Fibroblast of villous mesenchyme (primary cell): ENCODE results near the gene C6orf118. TPM values are rescaled to one million over a fixed set of nuclear protein-coding genes. Genes with fewer than 3 reads are reported as not detected.
A peak's percentile ranks its signal among the peaks of the same experiment; 100 is the strongest.

ENCODE experiments used
- DNase-seq: peaks from one replicate; pipeline ENCODE4 v3.0.0-alpha.2; 2010; ENCODE audit warnings: low read depth
- H3K4me3 ChIP-seq: 2 replicates; pipeline ENCODE4 v1.5.1; 2011; ENCODE audit warnings: low read depth, mild to moderate bottlenecking, low read length
- CTCF ChIP-seq: IDR thresholded peaks from 2 replicates; pipeline ENCODE4 v1.5.1; 2012; ENCODE audit warnings: low read depth, mild to moderate bottlenecking, low read length; ENCODE audit not compliant: insufficient read depth
- total RNA-seq: library from RNA; depleted of rRNA; stranded (reverse); fragments of >200 nt; gene quantifications from 2 replicates; pipeline ENCODE4 v1.2.3, GENCODE V29; 2012

The C6orf118 gene
- total RNA-seq: not detected in 2 replicates

- peak; percentile 59 for DNase-seq
- TF ChIP-seq CTCF: no peak
- peak within 1 kb of the TSS; percentile 56 for H3K4me3 ChIP-seq
Observed at GRCh38 chr6:165308926-165309731, at the start of gene C6orf118. Gene C6orf118, minus strand, starts transcription at chr6:165309605. Its CDS starts 19 bp downstream, at chr6:165309586.

DNA sequence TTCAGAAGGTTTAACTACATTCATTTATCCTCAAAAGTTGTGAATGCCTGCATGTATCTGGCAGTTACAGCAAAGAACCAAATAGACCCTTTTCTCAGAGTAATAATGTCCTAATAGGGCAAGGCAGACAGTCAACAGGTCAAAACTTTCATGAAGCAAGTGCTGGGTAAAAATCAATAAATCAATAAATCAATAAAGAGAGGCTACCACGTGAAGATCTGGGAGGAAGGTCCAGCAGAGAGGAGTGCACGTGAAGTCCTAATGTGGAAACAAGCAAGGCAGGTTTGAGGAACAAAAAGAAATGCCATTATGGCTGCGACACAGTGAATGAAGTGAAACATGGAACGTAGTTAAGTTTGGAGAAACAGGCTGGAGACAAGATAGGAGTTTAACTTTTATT is 36.3 kb upstream of the C6orf118 start:
- no peak for DNase-seq
- no peak for TF ChIP-seq CTCF
- H3K4me3 ChIP-seq: no peak overlapping the region

- no peak for DNase-seq
- no peak overlapping the region for H3K4me3 ChIP-seq
- no peak for TF ChIP-seq CTCF
Observed at GRCh38 chr6:165340532-165340931, 31.1 kb upstream of the C6orf118 start.

DNA sequence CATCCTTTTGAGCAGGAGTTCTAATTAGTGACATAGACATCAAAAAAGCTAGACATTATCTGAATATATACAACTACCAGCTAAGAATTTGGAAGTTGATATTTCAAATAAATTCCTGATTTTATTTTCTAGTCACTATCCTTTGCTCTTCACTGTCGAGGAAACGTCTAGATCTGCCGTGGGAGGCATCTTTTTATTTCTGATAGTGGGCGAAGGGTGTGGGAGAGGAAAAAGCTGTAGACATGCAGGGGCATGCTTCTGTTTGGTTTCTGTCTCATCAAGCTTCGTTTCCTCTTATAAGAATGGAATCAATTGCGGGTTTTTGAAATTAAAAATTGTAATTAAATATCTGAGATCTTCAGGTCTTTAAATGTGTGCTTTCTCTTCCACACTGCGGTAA is 16.2 kb upstream of the C6orf118 start:
- no peak for TF ChIP-seq CTCF
- no peak overlapping the region for H3K4me3 ChIP-seq
- DNase-seq: no peak

DNA sequence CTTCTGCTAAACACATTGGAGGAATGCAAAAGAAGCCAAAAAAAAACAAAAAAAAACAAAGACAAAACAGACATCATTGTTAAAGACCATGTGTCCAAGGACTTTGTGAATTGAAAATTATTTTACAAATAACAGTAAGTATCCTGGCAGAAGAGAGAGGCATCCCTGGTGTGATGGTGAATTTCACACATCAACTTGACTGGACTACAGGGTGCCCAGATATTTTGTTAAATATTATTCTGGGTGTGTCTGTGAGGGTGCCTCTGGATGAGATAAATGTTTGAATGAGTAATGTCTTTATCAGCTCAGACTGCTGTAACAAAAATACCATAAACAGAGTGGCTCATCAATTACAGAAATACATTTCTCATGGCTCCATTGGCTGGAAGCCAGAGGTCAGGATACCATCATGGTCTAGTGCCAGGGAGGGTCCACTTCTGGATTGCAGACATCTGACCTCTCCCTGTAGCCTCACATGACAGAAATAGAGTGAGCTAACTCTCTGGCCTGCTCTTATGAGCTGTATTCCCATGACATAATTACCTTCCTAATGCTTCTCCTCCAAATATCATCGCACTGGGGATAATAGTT is 12.2 kb upstream of the C6orf118 start:
- TF ChIP-seq CTCF: no peak
- no peak for DNase-seq
- H3K4me3 ChIP-seq: no peak overlapping the region

DNA sequence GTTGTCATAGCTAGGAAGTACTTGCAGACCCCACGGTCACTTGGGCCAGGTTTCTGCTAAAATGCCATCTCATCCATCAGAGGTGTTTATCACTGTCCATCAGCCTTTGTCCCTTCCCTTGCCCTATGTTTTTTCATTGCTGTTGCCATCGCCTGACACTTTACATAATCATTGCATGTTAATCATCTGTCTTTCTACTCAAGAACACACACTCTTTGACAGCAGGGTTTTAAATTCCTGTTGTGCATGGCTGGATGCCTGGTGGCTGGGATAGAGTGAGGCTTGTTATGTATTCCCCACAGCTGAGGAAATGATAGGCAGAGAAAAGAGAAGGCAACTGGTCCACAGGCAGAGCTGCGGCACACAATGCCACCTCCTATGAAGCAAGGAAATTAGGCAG is 11.7 kb upstream of the C6orf118 start:
- H3K4me3 ChIP-seq: no peak overlapping the region
- TF ChIP-seq CTCF: no peak
- no peak for DNase-seq
